NT2/D1 (cell line): ENCODE data around the gene CRY1.

Experiments
- DNase-seq: peaks from one replicate; pipeline ENCODE4 v3.0.0-alpha.2; 2011; ENCODE audit warnings: low read depth, low spot score
- H3K27me3 ChIP-seq: 2 replicates; pipeline ENCODE4 v1.6.0; 2011; ENCODE audit warnings: mild to moderate bottlenecking; ENCODE audit not compliant: insufficient read length, insufficient read depth
- H3K36me3 ChIP-seq: 2 replicates; pipeline ENCODE4 v1.6.1; 2011; ENCODE audit warnings: mild to moderate bottlenecking, low read length, mixed read lengths; ENCODE audit not compliant: insufficient read depth, insufficient read length
- H3K4me1 ChIP-seq: 2 replicates; pipeline ENCODE4 v1.5.1; 2011; ENCODE audit not compliant: insufficient read depth, insufficient read length
- H3K4me3 ChIP-seq: 2 replicates; pipeline ENCODE4 v1.5.1; 2011; ENCODE audit warnings: low read depth; ENCODE audit not compliant: insufficient read length
- H3K9ac ChIP-seq: 2 replicates; pipeline ENCODE4 v1.6.0; 2011; ENCODE audit warnings: low read depth; ENCODE audit not compliant: insufficient read length
- H3K9me3 ChIP-seq: 2 replicates; pipeline ENCODE4 v1.5.1; 2011; ENCODE audit warnings: mild to moderate bottlenecking, low read length; ENCODE audit not compliant: insufficient read depth
- SUZ12 ChIP-seq: IDR thresholded peaks from 2 replicates; pipeline ENCODE4 v1.6.1; 2011; ENCODE audit not compliant: insufficient read length, insufficient read depth; ENCODE audit errors: extremely low read depth
- YY1 ChIP-seq: IDR thresholded peaks from 2 replicates; pipeline ENCODE4 v1.6.1; 2011; ENCODE audit not compliant: insufficient read length, insufficient read depth
- ZNF274 ChIP-seq: IDR thresholded peaks from 2 replicates; pipeline ENCODE4 v1.6.1; 2011; ENCODE audit warnings: mild to moderate bottlenecking, low read depth, low read length

Gene CRY1

DNA sequence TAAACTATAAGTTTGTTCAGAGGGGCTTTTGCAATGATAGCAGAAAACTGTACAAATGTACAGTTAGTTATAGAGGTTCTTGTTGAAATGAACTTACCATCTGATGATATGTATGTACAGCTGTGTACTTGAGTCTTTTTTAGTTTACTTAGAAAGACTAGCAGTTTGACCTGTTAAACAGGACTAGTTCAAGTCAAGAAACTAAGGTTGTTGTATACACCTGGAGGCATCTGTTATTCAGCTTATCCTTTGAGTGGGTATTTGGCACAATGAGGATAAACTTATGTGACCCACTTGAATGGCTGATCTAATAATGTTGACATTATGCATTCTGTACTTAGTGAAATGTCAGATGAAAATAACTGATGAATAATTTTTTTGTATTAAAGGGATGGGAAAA is 119.8 kb downstream of the CRY1 start:
- no peaks in the 10 kb centered on the region for H3K9me3 ChIP-seq
- TF ChIP-seq ZNF274 (no peak), YY1 (no peak), SUZ12 (no peak)
- H3K4me3 ChIP-seq, result no peak overlapping the region
- peaks cover 49% of the 10 kb centered on the region for H3K36me3 ChIP-seq
- no peaks in the 10 kb centered on the region for H3K4me1 ChIP-seq
- H3K27me3 ChIP-seq, result no peaks in the 10 kb centered on the region
- DNase-seq, result no peak
- no peak overlapping the region for H3K9ac ChIP-seq

DNA sequence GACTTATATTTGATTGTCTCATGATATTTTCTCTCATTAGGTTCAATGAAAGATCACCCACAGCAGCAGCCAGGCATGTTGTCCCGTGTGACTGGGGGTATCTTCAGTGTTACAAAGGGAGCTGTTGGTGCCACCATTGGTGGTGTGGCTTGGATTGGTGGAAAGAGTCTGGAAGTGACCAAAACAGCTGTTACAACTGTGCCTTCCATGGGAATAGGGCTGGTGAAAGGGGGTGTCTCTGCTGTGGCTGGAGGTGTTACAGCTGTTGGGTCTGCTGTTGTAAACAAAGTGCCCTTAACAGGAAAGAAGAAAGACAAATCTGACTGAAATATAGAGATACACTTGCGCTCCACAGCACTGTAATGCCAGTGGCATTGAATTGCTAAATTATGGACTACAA is 122.3 kb downstream of the CRY1 start:
- Histone ChIP-seq H3K36me3 (peaks cover 58% of the 10 kb centered on the region), H3K4me3 (no peak overlapping the region), H3K27me3 (no peaks in the 10 kb centered on the region), H3K4me1 (no peaks in the 10 kb centered on the region), H3K9me3 (no peaks in the 10 kb centered on the region), H3K9ac (no peak overlapping the region)
- DNase-seq, result no peak
- no peak for TF ChIP-seq ZNF274
- no peak for TF ChIP-seq SUZ12
- TF ChIP-seq YY1, result no peak

DNA sequence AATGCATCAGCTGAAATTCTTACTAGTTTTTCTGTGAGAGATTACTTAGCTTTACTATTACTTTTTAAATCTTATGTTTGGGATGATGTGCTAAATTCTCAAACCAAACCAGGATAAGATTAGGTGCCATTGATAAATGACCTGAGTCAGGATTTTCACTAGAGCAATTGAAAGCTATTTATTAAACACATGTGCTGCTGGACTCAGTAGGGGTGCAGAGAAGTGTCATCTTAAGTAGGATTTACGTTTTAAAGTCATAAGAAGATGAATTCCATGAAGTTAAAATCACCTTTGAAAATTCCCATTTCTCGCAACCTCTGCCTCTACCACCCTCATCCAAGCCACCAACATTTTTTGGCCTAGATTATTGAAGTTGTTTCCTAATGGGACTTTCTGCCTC is 128.8 kb downstream of the CRY1 start:
- H3K36me3 ChIP-seq, result peaks cover 52% of the 10 kb centered on the region
- H3K9ac ChIP-seq, result no peak overlapping the region
- no peak overlapping the region for H3K4me3 ChIP-seq
- no peaks in the 10 kb centered on the region for H3K9me3 ChIP-seq
- no peaks in the 10 kb centered on the region for H3K4me1 ChIP-seq
- H3K27me3 ChIP-seq, result no peaks in the 10 kb centered on the region
- TF ChIP-seq SUZ12, result no peak
- TF ChIP-seq ZNF274, result no peak
- TF ChIP-seq YY1, result no peak
- DNase-seq, result no peak

DNA sequence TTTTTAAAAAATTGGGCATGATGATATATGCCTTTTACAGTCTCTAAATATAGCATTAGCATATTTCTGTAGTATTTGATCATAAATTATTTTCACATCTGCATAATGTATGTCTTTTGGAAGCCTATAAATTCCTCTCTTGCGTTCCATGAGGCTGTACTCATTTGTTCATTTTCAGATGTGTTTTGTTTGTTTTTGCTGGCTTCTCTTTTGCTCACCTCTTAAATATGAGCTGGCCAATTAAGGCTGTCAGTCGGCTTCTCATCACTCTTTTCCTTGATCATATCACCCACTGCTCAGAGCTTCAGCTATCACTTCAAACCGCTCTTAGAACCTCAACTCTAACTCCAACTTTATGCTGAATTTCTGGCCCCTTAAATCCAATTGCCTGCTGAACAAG is 131.1 kb downstream of the CRY1 start:
- Histone ChIP-seq H3K9me3 (no peaks in the 10 kb centered on the region), H3K27me3 (no peaks in the 10 kb centered on the region), H3K4me3 (no peak overlapping the region), H3K4me1 (no peaks in the 10 kb centered on the region), H3K9ac (no peak overlapping the region), H3K36me3 (peaks cover 43% of the 10 kb centered on the region)
- TF ChIP-seq SUZ12 (no peak), YY1 (no peak), ZNF274 (no peak)
- DNase-seq, result no peak

DNA sequence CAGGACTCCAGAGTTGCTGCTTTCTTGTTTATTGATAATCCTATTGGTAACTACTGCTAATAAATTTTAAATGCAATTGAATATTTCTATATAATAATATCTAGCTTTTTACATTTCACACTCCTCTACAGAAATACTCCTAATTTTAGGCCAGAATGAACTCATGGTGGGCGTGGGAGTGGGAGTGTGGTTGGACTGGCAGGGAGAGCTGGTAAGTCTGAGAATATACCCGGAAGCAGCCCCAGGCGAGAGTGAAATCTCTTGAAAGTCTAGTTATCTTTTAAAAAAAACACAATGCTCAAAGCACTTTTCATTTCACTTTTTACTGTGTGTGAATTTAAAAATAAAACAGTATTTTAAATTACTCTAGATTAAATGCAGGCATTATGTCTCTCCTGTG is 132.9 kb downstream of the CRY1 start:
- H3K9me3 ChIP-seq, result no peaks in the 10 kb centered on the region
- TF ChIP-seq YY1, result no peak
- TF ChIP-seq SUZ12, result no peak
- TF ChIP-seq ZNF274, result no peak
- H3K4me3 ChIP-seq, result no peak overlapping the region
- no peaks in the 10 kb centered on the region for H3K4me1 ChIP-seq
- no peak overlapping the region for H3K9ac ChIP-seq
- no peak for DNase-seq
- H3K27me3 ChIP-seq, result no peaks in the 10 kb centered on the region
- H3K36me3 ChIP-seq, result peaks cover 34% of the 10 kb centered on the region

DNA sequence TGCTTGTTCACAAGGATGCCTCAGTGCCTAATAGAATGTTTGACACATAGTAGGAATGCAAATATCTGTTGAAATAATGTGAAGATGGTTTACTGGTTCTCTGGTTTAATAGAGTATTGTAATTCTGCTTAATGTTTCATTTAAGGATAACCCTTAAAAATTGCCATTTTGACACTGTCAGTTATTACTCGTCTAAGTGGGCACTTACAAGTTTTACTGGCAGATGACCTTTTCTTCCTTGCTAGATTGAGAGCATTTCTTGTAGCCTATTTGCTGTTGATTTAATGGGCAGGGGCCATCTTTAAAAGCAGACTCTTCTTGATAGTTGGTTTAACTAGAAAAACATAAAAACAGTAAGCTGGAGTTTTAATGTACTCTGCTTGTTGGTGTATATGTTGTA is 135.8 kb downstream of the CRY1 start:
- Histone ChIP-seq H3K27me3 (no peaks in the 10 kb centered on the region), H3K4me1 (peaks cover 3% of the 10 kb centered on the region), H3K9ac (peak overlapping the region; percentile 89), H3K9me3 (peaks cover 16% of the 10 kb centered on the region; the same call in 1 of the 2 replicates), H3K4me3 (peak overlapping the region; percentile 92), H3K36me3 (peaks cover 16% of the 10 kb centered on the region)
- no peak for DNase-seq
- TF ChIP-seq YY1 (no peak), ZNF274 (no peak), SUZ12 (no peak)

DNA sequence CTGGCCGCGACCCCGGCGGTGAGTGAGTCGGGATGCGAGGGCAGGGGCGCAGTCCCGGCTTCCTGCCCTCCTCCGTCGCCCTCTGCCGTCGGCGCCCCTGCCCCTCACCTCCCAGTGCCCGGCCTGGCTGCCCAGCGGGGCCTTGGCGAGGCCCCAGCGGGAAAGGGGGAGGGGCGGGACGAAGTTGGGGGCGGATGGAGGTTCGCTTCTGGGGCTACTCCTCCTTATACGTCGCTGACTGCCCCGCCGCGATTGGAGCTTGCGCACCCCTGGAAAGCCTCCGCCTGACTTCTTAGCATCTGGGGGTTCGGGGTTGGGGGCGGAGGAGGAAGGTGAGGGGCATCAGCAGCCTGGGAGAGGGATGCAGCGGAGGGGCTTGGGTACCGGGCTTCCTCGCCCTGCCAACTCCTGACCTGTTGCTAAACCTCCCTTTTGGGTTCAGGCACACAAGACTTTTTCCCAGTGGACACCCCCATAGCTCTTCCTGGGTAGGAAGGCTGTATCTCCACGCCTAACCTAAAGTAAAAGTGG is 137.2 kb downstream of the CRY1 start:
- H3K4me1 ChIP-seq, result peaks cover 3% of the 10 kb centered on the region
- peaks cover 14% of the 10 kb centered on the region for H3K36me3 ChIP-seq
- no peak for TF ChIP-seq SUZ12
- TF ChIP-seq ZNF274, result no peak
- no peak for TF ChIP-seq YY1

More for the DNA sequence above, 137.2 kb downstream of the CRY1 start:
- H3K9me3 ChIP-seq, result peaks cover 16% of the 10 kb centered on the region; the same call in 1 of the 2 replicates
- peak; percentile 36 for DNase-seq
- H3K27me3 ChIP-seq, result no peaks in the 10 kb centered on the region
- H3K4me3 ChIP-seq, result peak overlapping the region; percentile 92
- H3K9ac ChIP-seq, result peak overlapping the region; percentile 89
